SK-N-SH (cell line): ENCODE data around the gene FBXL7. TPM values are rescaled to one million over a fixed set of nuclear protein-coding genes. Genes with fewer than 3 reads are reported as not detected.

Source experiments
- CTCF ChIA-PET: fragments of 300-600, 350-600 bp; formaldehyde crosslinking; extraction: SDS; loops from one replicate; lab custom pipeline; 2021; lab: Yijun Ruan, JAX
- POLR2A ChIA-PET: fragments of 350-600 bp; sonication (Branson Sonifier 250); formaldehyde crosslinking; extraction: SDS; loops from one replicate; lab custom pipeline; 2020; ENCODE audit warnings: antibody characterized with exemption, inconsistent platforms; lab: Yijun Ruan, JAX
- DNase-seq: peaks from one replicate; pipeline ENCODE4 v3.0.0; 2012
- H2AFZ ChIP-seq: fragments of 200-600 bp; sonication (generic); 2 replicates; pipeline ENCODE4 v1.8.1; 2016; ENCODE audit warnings: antibody characterized with exemption, mild to moderate bottlenecking, low read depth
- H3F3A ChIP-seq: fragments of 200-600 bp; sonication (generic); replicated peaks from 2 replicates; pipeline ENCODE3; 2016; ENCODE audit warnings: antibody characterized with exemption, mild to moderate bottlenecking; ENCODE audit not compliant: insufficient read depth
- H3K27ac ChIP-seq, 2 experiments: fragments of 200-500 bp in 1 of 2; fragments of 200-600 bp in 1 of 2; sonication (Bioruptor generic) in 1 of 2; sonication (generic), shearing (Covaris generic) in 1 of 2; 2 replicates each; pipeline versions ENCODE4 v1.5.1 to v1.6.1; 2014 to 2016; ENCODE audit warnings: low read depth in 2 of 2, inconsistent platforms in 1 of 2, low read length in 1 of 2, mild to moderate bottlenecking in 1 of 2, mixed read lengths in 1 of 2
- H3K27me3 ChIP-seq: fragments of 200-600 bp; sonication (generic), shearing (Covaris generic); 2 replicates; pipeline ENCODE4 v1.6.1; 2016; ENCODE audit warnings: mixed run types; ENCODE audit not compliant: insufficient read depth
- H3K36me3 ChIP-seq, 2 experiments: fragments of 200-500 bp in 1 of 2; fragments of 200-600 bp in 1 of 2; sonication (Bioruptor generic) in 1 of 2; sonication (generic) in 1 of 2; replicated peaks in 1 of 2; 2 replicates each; pipeline versions ENCODE3 to v1.5.1; 2014 to 2016; ENCODE audit warnings: low read length in 1 of 2, mild to moderate bottlenecking in 1 of 2; ENCODE audit not compliant: insufficient read depth in 2 of 2, control insufficient read depth in 1 of 2
- H3K4me1 ChIP-seq, 2 experiments: fragments of 200-500 bp in 1 of 2; fragments of 200-600 bp in 1 of 2; sonication (Bioruptor generic) in 1 of 2; sonication (generic), shearing (Covaris generic) in 1 of 2; 2 replicates each; pipeline versions ENCODE4 v1.5.1 to v1.6.1; 2014 to 2016; ENCODE audit warnings: low read depth in 1 of 2, low read length in 1 of 2, mixed run types in 1 of 2; ENCODE audit not compliant: insufficient read depth in 2 of 2, control insufficient read depth in 1 of 2
- H3K4me2 ChIP-seq: fragments of 200-600 bp; sonication (generic), shearing (Covaris generic); 2 replicates; pipeline ENCODE4 v1.6.1; 2017; ENCODE audit warnings: mixed run types
- H3K4me3 ChIP-seq, 2 experiments: fragments of 200-500 bp in 1 of 2; fragments of 200-600 bp in 1 of 2; sonication (Bioruptor generic) in 1 of 2; sonication (generic), shearing (Covaris generic) in 1 of 2; 2 replicates each; pipeline versions ENCODE4 v1.5.1 to v1.8.1; 2014 to 2016; ENCODE audit warnings: low read depth in 2 of 2, inconsistent platforms in 1 of 2, low read length in 1 of 2, mild to moderate bottlenecking in 1 of 2, mixed read lengths in 1 of 2, moderate library complexity in 1 of 2
- H3K79me2 ChIP-seq: fragments of 200-600 bp; sonication (generic); 2 replicates; pipeline ENCODE4 v1.8.1; 2017; ENCODE audit warnings: mild to moderate bottlenecking; ENCODE audit not compliant: insufficient read depth
- H3K9ac ChIP-seq: fragments of 200-600 bp; sonication (generic); 2 replicates; pipeline ENCODE4 v1.6.1; 2017; ENCODE audit warnings: mixed run types
- H3K9me2 ChIP-seq: fragments of 200-600 bp; sonication (generic); 2 replicates; pipeline ENCODE4 v1.6.1; 2017; ENCODE audit warnings: mixed run types
- H3K9me3 ChIP-seq: fragments of 200-600 bp; sonication (generic); 2 replicates; pipeline ENCODE4 v1.6.1; 2017; ENCODE audit warnings: mixed run types, mild to moderate bottlenecking, moderate library complexity
- H4K20me1 ChIP-seq: fragments of 200-600 bp; sonication (generic); 2 replicates; pipeline ENCODE4 v1.6.1; 2017; ENCODE audit warnings: mild to moderate bottlenecking, mixed run types; ENCODE audit not compliant: insufficient read depth
- CHD2 ChIP-seq: fragments of 150-350 bp; IDR thresholded peaks from 2 replicates; pipeline ENCODE4 v1.6.1; 2018; ENCODE audit warnings: low read length; ENCODE audit not compliant: partially characterized antibody
- EZH2phosphoT487 ChIP-seq: fragments of 200-600 bp; sonication (generic); IDR thresholded peaks from 2 replicates; pipeline ENCODE4 v1.6.1; 2017; ENCODE audit warnings: low read depth, mixed run types, mild to moderate bottlenecking, antibody characterized with exemption, moderate library complexity, borderline replicate concordance
- FOSL2 ChIP-seq: IDR thresholded peaks from 2 replicates; pipeline ENCODE4 v1.4.0; 2012; ENCODE audit warnings: low read depth, mild to moderate bottlenecking, moderate library complexity, borderline replicate concordance
- FOXM1 ChIP-seq: IDR thresholded peaks from 2 replicates; pipeline ENCODE4 v1.4.0; 2012; ENCODE audit warnings: low read depth, mild to moderate bottlenecking
- GABPA ChIP-seq: IDR thresholded peaks from 2 replicates; pipeline ENCODE4 v1.4.0; 2012; ENCODE audit warnings: low read depth, mild to moderate bottlenecking
- GATA2 ChIP-seq: sonication (generic); formaldehyde crosslinking; IDR thresholded peaks from 2 replicates; pipeline ENCODE4 v1.5.0; 2020; ENCODE audit warnings: mild to moderate bottlenecking, missing genetic modification reagents
- IRF3 ChIP-seq: fragments of 150-350 bp; IDR thresholded peaks from 2 replicates; pipeline ENCODE4 v1.6.1; 2016; ENCODE audit warnings: mild to moderate bottlenecking, low read depth, low read length
- NFIC ChIP-seq: IDR thresholded peaks from 2 replicates; pipeline ENCODE4 v1.4.0; 2012; ENCODE audit warnings: borderline replicate concordance
- NRF1 ChIP-seq: IDR thresholded peaks from 2 replicates; pipeline ENCODE4 v1.6.1; 2012; ENCODE audit warnings: low read depth, mild to moderate bottlenecking, low read length
- PBX3 ChIP-seq: IDR thresholded peaks from 2 replicates; pipeline ENCODE4; 2012
- RAD21 ChIP-seq: IDR thresholded peaks from 2 replicates; pipeline ENCODE4 v1.6.1; 2012; ENCODE audit warnings: mild to moderate bottlenecking, low read length
- RCOR1 ChIP-seq: fragments of 150-350 bp; IDR thresholded peaks from 2 replicates; pipeline ENCODE4 v1.6.1; 2017; ENCODE audit warnings: antibody characterized with exemption, low read length
- RXRA ChIP-seq: IDR thresholded peaks from 2 replicates; pipeline ENCODE4 v1.4.0; 2012; ENCODE audit warnings: low read depth, mild to moderate bottlenecking, borderline replicate concordance
- SIN3A ChIP-seq: IDR thresholded peaks from 2 replicates; pipeline ENCODE4 v1.6.1; 2012; ENCODE audit warnings: low read depth, mild to moderate bottlenecking, low read length, moderate library complexity, borderline replicate concordance
- TCF12 ChIP-seq: IDR thresholded peaks from 2 replicates; pipeline ENCODE4 v1.4.0; 2012
- YY1 ChIP-seq: IDR thresholded peaks from 2 replicates; pipeline ENCODE4 v1.4.0; 2012; ENCODE audit warnings: low read depth, mild to moderate bottlenecking
- ZBTB33 ChIP-seq: IDR thresholded peaks from 2 replicates; pipeline ENCODE4 v1.4.0; 2012; ENCODE audit warnings: low read depth, borderline replicate concordance
- WGBS: methylation state at CpG from one replicate; pipeline ENCODE4 v1.1.6; 2017; ENCODE audit warnings: low lambda C conversion rate; 5-methylcytosine and 5-hydroxymethylcytosine counted together
- polyA plus RNA-seq, 3 experiments: library from polyadenylated mRNA; depleted of rRNA; stranded (reverse); fragments of >200 nt; gene quantifications; 2 replicates each; pipeline ENCODE4 v1.2.3, GENCODE V29; 2012

The FBXL7 gene
- polyA plus RNA-seq, 1 of the 3 experiments (the other 2 are of a cell fraction), result 7.0 TPM

- POLR2A ChIA-PET, result no interaction called here
- H3K4me2 ChIP-seq, result no peak overlapping the region
- no peak for TF ChIP-seq RCOR1
- TF ChIP-seq RAD21, result no peak
- no peak for TF ChIP-seq NRF1
- no peak for TF ChIP-seq FOXM1
- no peak for TF ChIP-seq GATA2 (CRISPR knock-in tag)
- no peak for TF ChIP-seq YY1
- no peak for TF ChIP-seq CHD2
- TF ChIP-seq GABPA, result no peak
- TF ChIP-seq FOSL2, result no peak
- no peak for TF ChIP-seq TCF12
- no peak for TF ChIP-seq EZH2phosphoT487
- TF ChIP-seq PBX3, result no peak
- no peak for TF ChIP-seq NFIC
- TF ChIP-seq, all 33 proteins: peak for 0
- H3F3A ChIP-seq, result no peaks in the 10 kb centered on the region
- peaks cover 0 to 4% of the 10 kb centered on the region in 2 experiments for H3K36me3 ChIP-seq
- no peaks in the 10 kb centered on the region for H3K9me3 ChIP-seq
- no peak overlapping the region for H3K4me3 ChIP-seq
- WGBS, result 86% methylated on average over 4 of the region's 4 CpGs
- CTCF ChIA-PET, result interaction anchor here (0.9 to 1.9 kb wide), 2 partner anchors 10 to 23 kb away, joined by 3 to 9 read pairs; no protein-coding TSS in a partner anchor
- H2AFZ ChIP-seq, result no peak overlapping the region
- DNase-seq, result no peak
- no peak overlapping the region for H3K9ac ChIP-seq
- no peaks in the 10 kb centered on the region for H3K9me2 ChIP-seq
- no peaks in the 10 kb centered on the region for H4K20me1 ChIP-seq
- no peaks in the 10 kb centered on the region for H3K27me3 ChIP-seq
- peaks cover 0 to 3% of the 10 kb centered on the region in 2 experiments; a peak in 1 of 4 replicates for H3K4me1 ChIP-seq
- H3K79me2 ChIP-seq, result peaks cover 7% of the 10 kb centered on the region; the same call in 1 of the 2 replicates
- no peak overlapping the region for H3K27ac ChIP-seq
These were observed 100.1 kb downstream of the FBXL7 start for GRCh38 chr5:15600035-15600434.

- Histone ChIP-seq H3K27me3 (no peaks in the 10 kb centered on the region), H3K9ac (no peak overlapping the region), H3K9me3 (no peaks in the 10 kb centered on the region), H3K9me2 (no peaks in the 10 kb centered on the region), H3K4me1 (peaks cover 0 to 3% of the 10 kb centered on the region in 2 experiments; a peak in 2 of 4 replicates), H4K20me1 (no peaks in the 10 kb centered on the region), H3K27ac (no peak overlapping the region), H3K4me2 (no peak overlapping the region), H2AFZ (no peak overlapping the region), H3F3A (no peaks in the 10 kb centered on the region), H3K4me3 (no peak overlapping the region), H3K36me3 (peaks cover 0 to 4% of the 10 kb centered on the region in 2 experiments), H3K79me2 (peaks cover 7% of the 10 kb centered on the region; the same call in 1 of the 2 replicates)
- CTCF ChIA-PET, result no interaction called here
- DNase-seq, result no peak
- TF ChIP-seq ZBTB33 (no peak), RCOR1 (no peak), IRF3 (no peak), GABPA (no peak), SIN3A (no peak), RXRA (no peak)
- 83% methylated on average over 4 of the region's 4 CpGs for WGBS
- POLR2A ChIA-PET, result no interaction called here
These were observed 101.3 kb downstream of the FBXL7 start for GRCh38 chr5:15601274-15601673.
